Caco-2 (cell line): Measurements from ENCODE around the gene MYORG. TPM values are rescaled to one million over a fixed set of nuclear protein-coding genes. Genes with fewer than 3 reads are reported as not detected.

Source experiments
- BruUV-seq: library from RNA; stranded (reverse); fragments of 400-500 nt; replicated peaks from 2 replicates; lab custom pipeline; 2021; lab: Mats Ljungman, UMichigan
- CTCF ChIA-PET: fragments of 300-600 bp; sonication (Branson Sonifier 250); formaldehyde crosslinking; loops from one replicate; lab custom pipeline; 2022; ENCODE audit warnings: antibody characterized with exemption; lab: Charles Lee
- POLR2A ChIA-PET: fragments of 300-600 bp; sonication (Branson Sonifier 250); formaldehyde crosslinking; loops from one replicate; lab custom pipeline; 2022; ENCODE audit warnings: antibody characterized with exemption; lab: Charles Lee
- DNase-seq, 2 experiments: peaks; one replicate each; pipeline versions ENCODE4 v3.0.0 to v3.0.0-alpha.2; 2020 to 2022
- H3K27me3 ChIP-seq: replicated peaks from 2 replicates; pipeline ENCODE4 v1.6.0; 2011; ENCODE audit warnings: low read length; ENCODE audit not compliant: control insufficient read depth, insufficient read depth
- H3K36me3 ChIP-seq: 2 replicates; pipeline ENCODE4 v1.5.1; 2011; ENCODE audit warnings: low read length; ENCODE audit not compliant: control insufficient read depth, insufficient read depth
- H3K4me1 ChIP-seq: fragments of 250-450 bp; sonication (Bioruptor Pico); 2 replicates; pipeline ENCODE4 v1.5.1; 2020; ENCODE audit warnings: mild to moderate bottlenecking
- H3K4me3 ChIP-seq: 2 replicates; pipeline ENCODE4 v1.5.1; 2011; ENCODE audit warnings: low read depth, mild to moderate bottlenecking, control low read depth, low read length
- H3K9me3 ChIP-seq: fragments of 250-450 bp; sonication (Bioruptor Pico); 2 replicates; pipeline ENCODE4 v1.5.1; 2020; ENCODE audit warnings: mild to moderate bottlenecking, moderate library complexity
- H3K27ac Mint-ChIP-seq: one replicate; pipeline ENCODE4 v1.8.0; 2022; ENCODE audit warnings: mixed read lengths; ENCODE audit not compliant: unreplicated experiment
- H3K27me3 Mint-ChIP-seq: one replicate; pipeline ENCODE4 v1.8.0; 2022; ENCODE audit warnings: mixed read lengths; ENCODE audit not compliant: insufficient read depth, unreplicated experiment
- H3K36me3 Mint-ChIP-seq: one replicate; pipeline ENCODE4 v1.8.0; 2022; ENCODE audit warnings: mild to moderate bottlenecking, mixed read lengths; ENCODE audit not compliant: insufficient read depth, unreplicated experiment
- H3K4me1 Mint-ChIP-seq: one replicate; pipeline ENCODE4 v1.8.0; 2022; ENCODE audit warnings: low read depth, mixed read lengths; ENCODE audit not compliant: unreplicated experiment
- H3K4me3 Mint-ChIP-seq: one replicate; pipeline ENCODE4 v1.8.0; 2022; ENCODE audit warnings: mild to moderate bottlenecking, moderate library complexity, mixed read lengths; ENCODE audit not compliant: unreplicated experiment
- H3K9me3 Mint-ChIP-seq: one replicate; pipeline ENCODE4 v1.8.0; 2022; ENCODE audit warnings: mixed read lengths; ENCODE audit not compliant: unreplicated experiment
- intact Hi-C: fragments of 100-400 bp; cut with micrococcal nuclease; formaldehyde crosslinking; loops from one replicate; pipeline ENCODE4 v1.10.0; 2022; ENCODE audit not compliant: unreplicated experiment
- total RNA-seq: library from RNA; stranded (reverse); gene quantifications from 2 replicates; pipeline ENCODE4 v1.2.3, GENCODE V29; 2022
- TF ChIP-seq, protein P1 (sequence below), 2 experiments: fragments of 200-600 bp in 1 of 2; IDR thresholded peaks; 1 replicate in 1 of 2; 2 replicates in 1 of 2; pipeline versions ENCODE4 v1.5.1 to v1.8.0; 2011 to 2022; ENCODE audit warnings: antibody characterized with exemption in 1 of 2, control low read depth in 1 of 2, inconsistent platforms in 1 of 2, low read depth in 1 of 2, low read length in 1 of 2, mild to moderate bottlenecking in 1 of 2, moderate library complexity in 1 of 2; ENCODE audit not compliant: insufficient read depth in 1 of 2, severe bottlenecking in 1 of 2, unreplicated experiment in 1 of 2

The MYORG gene
- total RNA-seq, 1 experiment from 2014 or later = 37.3 TPM

DNA sequence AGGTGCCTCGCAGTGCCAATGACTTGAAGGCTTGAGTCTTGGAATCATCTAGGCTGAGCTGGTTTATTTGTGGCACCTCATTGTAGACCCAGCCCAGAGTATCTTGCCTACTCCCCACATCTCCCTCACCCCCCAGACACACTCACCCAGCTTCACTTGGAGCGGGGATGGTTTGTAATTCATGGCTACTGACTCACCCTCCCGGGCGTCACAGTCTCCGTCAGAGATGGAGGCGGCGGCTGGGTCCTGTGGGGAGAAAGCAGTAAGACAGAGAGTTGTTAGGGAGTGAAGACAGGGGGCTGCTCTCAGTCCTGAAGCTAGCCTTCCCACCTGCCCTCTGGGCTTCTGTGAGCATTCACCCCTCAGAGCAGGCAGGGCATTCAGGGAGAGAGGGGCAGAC is 29.0 kb upstream of the MYORG start:
- Mint-ChIP-seq H3K36me3 (peaks cover 12% of the 10 kb centered on the region), H3K4me3 (no peak overlapping the region), H3K9me3 (no peaks in the 10 kb centered on the region), H3K27ac (no peak overlapping the region), H3K4me1 (no peaks in the 10 kb centered on the region), H3K27me3 (no peaks in the 10 kb centered on the region)
- Histone ChIP-seq H3K9me3 (no peaks in the 10 kb centered on the region), H3K36me3 (no peaks in the 10 kb centered on the region), H3K27me3 (no peaks in the 10 kb centered on the region), H3K4me1 (no peaks in the 10 kb centered on the region), H3K4me3 (no peak overlapping the region)
- no TSS peak for BruUV-seq
- DNase-seq = no peak
- TF ChIP-seq, protein P1, sequence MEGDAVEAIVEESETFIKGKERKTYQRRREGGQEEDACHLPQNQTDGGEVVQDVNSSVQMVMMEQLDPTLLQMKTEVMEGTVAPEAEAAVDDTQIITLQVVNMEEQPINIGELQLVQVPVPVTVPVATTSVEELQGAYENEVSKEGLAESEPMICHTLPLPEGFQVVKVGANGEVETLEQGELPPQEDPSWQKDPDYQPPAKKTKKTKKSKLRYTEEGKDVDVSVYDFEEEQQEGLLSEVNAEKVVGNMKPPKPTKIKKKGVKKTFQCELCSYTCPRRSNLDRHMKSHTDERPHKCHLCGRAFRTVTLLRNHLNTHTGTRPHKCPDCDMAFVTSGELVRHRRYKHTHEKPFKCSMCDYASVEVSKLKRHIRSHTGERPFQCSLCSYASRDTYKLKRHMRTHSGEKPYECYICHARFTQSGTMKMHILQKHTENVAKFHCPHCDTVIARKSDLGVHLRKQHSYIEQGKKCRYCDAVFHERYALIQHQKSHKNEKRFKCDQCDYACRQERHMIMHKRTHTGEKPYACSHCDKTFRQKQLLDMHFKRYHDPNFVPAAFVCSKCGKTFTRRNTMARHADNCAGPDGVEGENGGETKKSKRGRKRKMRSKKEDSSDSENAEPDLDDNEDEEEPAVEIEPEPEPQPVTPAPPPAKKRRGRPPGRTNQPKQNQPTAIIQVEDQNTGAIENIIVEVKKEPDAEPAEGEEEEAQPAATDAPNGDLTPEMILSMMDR (IDR thresholded peaks at IDR 0.05; ENCODE audit: insufficient read depth in 1 of 2, low read depth in 1 of 2, low read length in 1 of 2, severe bottlenecking in 1 of 2, unreplicated experiment in 1 of 2) = no peak
- ChIA-PET CTCF (no interaction called here), POLR2A (no interaction called here)
- intact Hi-C loops = loop anchor here (2.0 kb wide), 1 partner anchor 141 kb away; no protein-coding TSS in a partner anchor

DNA sequence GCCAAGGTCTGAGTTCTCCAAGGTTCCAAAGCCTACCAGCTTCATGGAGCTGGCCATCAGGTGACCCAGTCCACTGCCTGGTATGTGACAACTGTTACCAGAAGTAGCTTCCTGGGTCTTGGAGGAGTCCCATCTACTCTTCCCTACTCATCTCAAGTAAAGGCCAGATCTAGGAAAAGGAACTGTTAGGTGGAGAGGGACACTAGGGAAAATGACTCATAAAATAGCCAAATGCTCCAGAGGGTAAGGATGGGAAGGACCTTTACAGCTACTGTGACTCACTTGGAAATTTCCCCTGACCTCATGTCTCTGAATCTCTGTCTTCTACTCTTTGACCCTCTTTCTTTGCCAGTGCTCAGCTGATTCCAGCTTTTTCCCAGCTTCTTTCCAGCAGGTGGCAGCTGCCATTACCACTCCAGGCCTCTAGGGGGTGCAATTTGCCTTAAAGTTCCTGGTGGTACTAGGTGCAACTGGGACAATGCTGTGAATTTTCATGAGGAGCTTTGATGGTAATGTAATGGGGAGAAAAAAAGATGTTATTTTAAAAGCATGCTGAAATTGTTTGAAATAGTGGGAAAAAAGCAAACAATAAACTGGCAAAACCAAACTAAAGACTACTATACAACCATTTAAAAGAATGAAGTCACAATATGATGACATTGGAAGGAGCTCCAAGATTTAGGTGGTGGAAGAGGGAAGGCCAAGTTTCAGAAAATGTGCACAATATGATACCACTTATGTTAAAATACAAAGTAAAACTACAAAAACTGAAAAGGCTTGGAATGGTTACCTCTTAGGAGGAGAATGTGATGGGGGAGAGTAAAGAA is 27.1 kb upstream of the MYORG start:
- H3K27me3 ChIP-seq = no peaks in the 10 kb centered on the region
- intact Hi-C loops = loop anchor here (1.0 to 2.0 kb wide), 4 partner anchors 97 to 200 kb away; no protein-coding TSS in a partner anchor
- DNase-seq = peak; percentile 78 to 83
- H3K9me3 ChIP-seq = no peaks in the 10 kb centered on the region
- Mint-ChIP-seq H3K4me1 (no peaks in the 10 kb centered on the region), H3K9me3 (no peaks in the 10 kb centered on the region), H3K4me3 (no peak overlapping the region), H3K27ac (no peak overlapping the region), H3K27me3 (no peaks in the 10 kb centered on the region), H3K36me3 (peaks cover 12% of the 10 kb centered on the region)
- no peaks in the 10 kb centered on the region for H3K36me3 ChIP-seq
- CTCF ChIA-PET = interaction anchor here (0.5 to 1.7 kb wide), 44 partner anchors 10 to 272 kb away, joined by 3 to 37 read pairs (median 4); partner anchors contain the start of genes DNAI1, FAM219A, GALT and MYORG
- no TSS peak for BruUV-seq
- H3K4me1 ChIP-seq = no peaks in the 10 kb centered on the region
- POLR2A ChIA-PET = no interaction called here
- no peak overlapping the region for H3K4me3 ChIP-seq
- TF ChIP-seq, protein P1 (IDR thresholded peaks at IDR 0.05; ENCODE audit: insufficient read depth in 1 of 2, low read depth in 1 of 2, low read length in 1 of 2, severe bottlenecking in 1 of 2, unreplicated experiment in 1 of 2) = peak; percentile 96

DNA sequence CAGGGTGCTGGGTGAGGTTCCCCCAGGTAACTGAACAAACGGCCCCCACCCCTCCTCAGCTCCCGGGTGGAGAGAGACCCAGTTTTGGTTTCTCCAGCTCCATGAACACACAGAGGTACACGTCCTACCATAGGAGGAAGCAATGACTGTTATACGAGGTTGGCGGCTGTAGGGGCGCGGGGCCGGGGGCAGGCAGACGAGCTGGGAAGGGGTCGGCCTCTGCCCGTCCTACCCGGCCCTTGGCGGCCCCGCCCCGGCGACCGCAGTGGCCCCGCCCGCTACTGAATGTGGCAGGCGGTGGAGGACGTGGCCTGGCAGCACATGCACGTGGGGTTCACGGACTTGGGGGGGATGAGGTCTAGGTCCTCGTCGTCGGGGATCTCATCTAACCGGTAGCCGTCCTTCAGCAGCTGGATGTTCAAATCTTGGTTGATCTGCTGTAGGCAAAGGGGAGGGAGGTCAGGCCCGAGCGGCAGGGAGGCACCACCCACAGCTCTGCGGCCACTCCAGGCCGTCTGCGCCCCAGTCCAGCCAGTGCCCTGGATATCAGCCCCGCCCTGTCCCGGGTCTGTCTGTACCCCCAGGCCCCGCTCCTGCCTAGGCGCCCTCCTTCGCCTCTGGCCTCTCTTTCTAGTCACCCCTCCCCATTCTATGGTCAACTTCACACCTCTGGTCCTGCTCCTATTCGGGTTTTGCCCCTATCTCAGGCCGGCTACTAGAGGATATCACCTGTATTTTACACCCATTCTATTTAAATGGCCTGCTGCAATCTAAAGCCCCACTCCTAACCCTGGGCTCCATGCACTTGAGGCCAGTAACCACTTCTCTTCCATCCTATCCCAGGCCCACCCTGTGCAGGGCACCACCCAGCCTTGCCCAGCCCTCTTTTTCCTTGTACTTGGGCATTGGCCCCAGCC is 24.2 kb upstream of the MYORG start:
- no peak overlapping the region for H3K27ac Mint-ChIP-seq
- no peaks in the 10 kb centered on the region for H3K9me3 ChIP-seq
- H3K4me3 ChIP-seq = no peak overlapping the region
- H3K27me3 Mint-ChIP-seq = no peaks in the 10 kb centered on the region
- no TSS peak for BruUV-seq
- TF ChIP-seq, protein P1 (IDR thresholded peaks at IDR 0.05; ENCODE audit: insufficient read depth in 1 of 2, low read depth in 1 of 2, low read length in 1 of 2, severe bottlenecking in 1 of 2, unreplicated experiment in 1 of 2) = no peak
- H3K36me3 Mint-ChIP-seq = peaks cover 12% of the 10 kb centered on the region
- intact Hi-C loops = no loop called here
- H3K4me3 Mint-ChIP-seq = no peak overlapping the region
- H3K9me3 Mint-ChIP-seq = no peaks in the 10 kb centered on the region
- POLR2A ChIA-PET = no interaction called here
- no peaks in the 10 kb centered on the region for H3K27me3 ChIP-seq
- no peaks in the 10 kb centered on the region for H3K36me3 ChIP-seq
- no peak for DNase-seq
- CTCF ChIA-PET = no interaction called here
- no peaks in the 10 kb centered on the region for H3K4me1 ChIP-seq
- H3K4me1 Mint-ChIP-seq = no peaks in the 10 kb centered on the region
